Vagina (tissue), 2 donors: Measurements from ENCODE around the gene NDUFAF8.

ENCODE experiments used
- POLR2A ChIP-seq, 2 donors: fragments of 450-650 bp; IDR thresholded peaks; one replicate each; pipeline ENCODE4 v1.6.1; 2017; ENCODE audit warnings: antibody characterized with exemption in 2 of 2, mild to moderate bottlenecking in 2 of 2, moderate library complexity in 2 of 2
- POLR2AphosphoS5 ChIP-seq, 2 donors: sonication (generic); formaldehyde crosslinking; IDR thresholded peaks; one replicate each; pipeline ENCODE4 v1.9.0; 2017; ENCODE audit warnings: antibody characterized with exemption in 2 of 2, mild to moderate bottlenecking in 2 of 2, low read depth in 1 of 2; ENCODE audit not compliant: insufficient read depth in 1 of 2
- TF ChIP-seq, protein P1 (sequence below), 3 experiments: fragments of 450-650 bp in 2 of 3; fragments of 200-600 bp in 1 of 3; sonication (generic) in 1 of 3; IDR thresholded peaks; one replicate each; pipeline ENCODE4 v1.5.1; 2017 to 2019; ENCODE audit warnings: antibody characterized with exemption in 3 of 3, mild to moderate bottlenecking in 2 of 3, moderate library complexity in 2 of 3

DNA sequence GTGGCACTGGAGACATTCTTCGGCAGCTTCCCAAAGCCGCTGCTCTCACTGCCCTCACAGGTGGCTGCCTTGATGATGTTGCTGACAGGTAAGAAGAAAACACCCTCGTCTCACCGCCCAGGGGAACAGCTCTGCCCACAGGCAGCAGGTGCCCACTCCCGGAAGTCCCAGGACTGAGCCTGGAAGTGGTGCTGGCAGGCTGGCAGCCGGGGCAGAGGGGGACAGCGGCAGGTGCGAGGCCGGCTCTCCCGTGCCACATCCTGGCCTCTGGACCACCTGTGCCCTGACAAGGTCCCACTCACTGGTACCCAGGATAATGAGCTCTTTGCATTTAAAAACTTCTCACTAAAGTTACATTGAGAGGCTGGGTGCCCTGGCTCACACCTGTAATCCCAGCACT lies 36.8 kb upstream of the NDUFAF8 start:
- TF ChIP-seq POLR2A (IDR thresholded peaks at IDR 0.05) (no peak), POLR2AphosphoS5 (IDR thresholded peaks at IDR 0.05; ENCODE audit: insufficient read depth in 1 of 2, low read depth in 1 of 2) (no peak)
- TF ChIP-seq, protein P1, sequence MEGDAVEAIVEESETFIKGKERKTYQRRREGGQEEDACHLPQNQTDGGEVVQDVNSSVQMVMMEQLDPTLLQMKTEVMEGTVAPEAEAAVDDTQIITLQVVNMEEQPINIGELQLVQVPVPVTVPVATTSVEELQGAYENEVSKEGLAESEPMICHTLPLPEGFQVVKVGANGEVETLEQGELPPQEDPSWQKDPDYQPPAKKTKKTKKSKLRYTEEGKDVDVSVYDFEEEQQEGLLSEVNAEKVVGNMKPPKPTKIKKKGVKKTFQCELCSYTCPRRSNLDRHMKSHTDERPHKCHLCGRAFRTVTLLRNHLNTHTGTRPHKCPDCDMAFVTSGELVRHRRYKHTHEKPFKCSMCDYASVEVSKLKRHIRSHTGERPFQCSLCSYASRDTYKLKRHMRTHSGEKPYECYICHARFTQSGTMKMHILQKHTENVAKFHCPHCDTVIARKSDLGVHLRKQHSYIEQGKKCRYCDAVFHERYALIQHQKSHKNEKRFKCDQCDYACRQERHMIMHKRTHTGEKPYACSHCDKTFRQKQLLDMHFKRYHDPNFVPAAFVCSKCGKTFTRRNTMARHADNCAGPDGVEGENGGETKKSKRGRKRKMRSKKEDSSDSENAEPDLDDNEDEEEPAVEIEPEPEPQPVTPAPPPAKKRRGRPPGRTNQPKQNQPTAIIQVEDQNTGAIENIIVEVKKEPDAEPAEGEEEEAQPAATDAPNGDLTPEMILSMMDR (IDR thresholded peaks at IDR 0.05) = no peak
